GOT3 (cell line): ENCODE data around the gene KCTD1.

ENCODE experiments used
- DNase-seq: peaks from one replicate; lab custom pipeline; 2025; ENCODE audit warnings: mixed read lengths; lab: John Stamatoyannopoulos, UW

Gene KCTD1

DNA sequence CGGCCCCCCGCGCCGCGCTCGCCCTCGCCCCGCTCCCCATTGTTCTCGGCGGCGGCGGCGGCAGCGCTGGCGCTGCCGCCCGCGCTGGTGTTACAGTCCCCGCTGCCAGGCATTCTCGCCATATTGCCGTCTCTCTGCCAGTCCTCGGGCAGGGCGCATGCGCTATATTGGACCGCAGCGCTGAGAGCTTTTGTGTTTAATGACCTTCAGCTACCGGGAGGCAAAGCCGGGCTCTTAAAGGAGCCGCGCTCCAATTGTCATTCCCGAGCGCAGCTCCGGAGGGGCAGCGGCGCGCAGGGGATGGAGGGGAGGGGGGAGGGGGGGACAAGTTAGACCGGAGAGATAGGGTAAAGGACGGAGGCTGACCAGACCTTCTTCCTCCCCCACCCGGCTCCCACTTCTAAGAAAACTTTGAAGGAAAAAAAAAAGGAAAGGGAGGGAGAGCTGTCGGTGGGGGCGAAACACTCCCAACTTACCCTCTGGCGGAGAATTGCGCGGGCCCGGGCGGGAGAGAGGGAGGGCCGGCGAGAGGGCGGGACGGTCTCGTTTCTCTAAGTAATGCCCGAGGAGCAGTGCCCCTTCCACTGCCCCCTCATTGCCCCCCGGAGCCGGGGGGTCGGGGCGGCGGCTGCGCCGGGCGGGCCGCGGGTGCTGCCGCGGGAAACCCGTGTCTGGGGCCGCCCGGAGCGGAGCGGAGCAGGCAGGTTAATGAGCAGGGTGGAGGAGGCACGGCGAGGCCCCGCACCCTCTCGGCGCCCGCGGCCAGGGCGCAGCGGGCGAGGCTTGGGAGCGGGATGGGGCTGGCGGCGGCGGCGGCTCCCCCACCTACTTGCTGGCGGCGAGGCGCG lies at the start of gene KCTD1:
KCTD1 (minus strand) TSS at position 139 of the 848 bp plus-strand sequence; CDS start at position 122, 17 bp downstream.
- DNase-seq: peak; percentile 24

DNA sequence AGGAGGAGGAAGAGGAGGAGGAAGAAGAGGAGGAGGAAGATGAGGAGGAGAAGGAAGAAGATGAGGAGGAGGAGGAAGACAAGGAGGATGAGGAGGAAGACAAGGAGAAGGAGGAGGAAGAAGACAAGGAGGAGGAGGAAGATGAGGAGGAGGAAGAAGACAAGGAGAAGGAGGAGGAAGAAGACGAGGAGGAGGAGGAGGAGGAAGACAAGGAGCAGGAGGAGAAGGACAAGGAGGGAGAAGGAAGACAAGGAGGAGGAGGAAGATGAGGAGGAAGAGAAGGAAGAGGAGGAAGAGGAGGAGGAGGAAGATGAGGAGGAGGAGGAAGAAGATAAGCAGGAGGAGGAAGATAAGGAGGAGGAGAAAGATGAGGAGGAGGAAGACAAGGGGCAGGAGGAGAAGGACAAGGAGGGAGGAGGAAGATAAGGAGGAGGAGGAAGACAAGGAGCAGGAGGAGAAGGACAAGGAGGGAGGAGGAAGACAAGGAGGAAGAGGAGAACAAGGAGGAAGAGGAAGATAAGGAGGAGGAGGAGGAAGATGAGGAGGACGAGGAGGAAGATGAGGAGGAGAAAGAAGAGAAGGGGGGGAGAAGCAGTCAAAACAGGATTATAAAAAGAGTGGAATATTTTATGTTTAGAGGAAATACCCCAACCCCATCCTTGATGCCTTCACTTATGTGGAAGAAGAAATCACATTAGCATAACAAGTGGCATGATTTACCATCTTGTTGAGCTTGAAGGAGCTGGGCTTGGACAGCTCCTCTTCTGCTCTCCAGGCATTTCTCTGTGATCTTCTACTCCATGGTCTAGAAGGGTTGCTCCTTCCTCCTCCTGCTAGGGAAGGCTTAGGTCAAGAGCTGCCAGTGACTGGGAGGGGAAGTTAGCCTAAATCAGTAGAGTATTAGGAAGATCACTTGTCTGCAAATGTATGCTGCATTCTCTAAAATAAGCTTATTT lies 45.3 kb upstream of the KCTD1 start:
- DNase-seq: no peak

DNA sequence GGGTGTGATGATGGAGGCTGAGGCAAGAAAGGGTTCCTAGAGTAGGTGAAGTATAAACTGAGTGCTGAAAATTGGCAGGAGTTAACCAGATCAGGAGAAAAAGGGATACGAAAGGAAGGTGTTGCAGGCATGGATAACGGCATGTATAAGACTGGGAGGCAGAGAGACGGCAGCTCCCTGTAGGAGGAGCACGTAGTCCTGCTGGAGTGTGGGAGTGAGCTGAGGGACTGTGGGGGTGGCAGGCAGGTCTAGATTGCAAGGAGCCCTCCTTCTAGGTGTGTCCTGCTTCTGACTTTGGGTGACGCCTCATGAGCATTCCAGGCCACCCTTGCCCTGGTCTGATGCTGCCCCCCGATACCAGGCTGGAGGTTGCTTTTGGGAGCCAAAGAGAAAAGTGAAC lies 36.4 kb upstream of the KCTD1 start:
- DNase-seq: no peak

DNA sequence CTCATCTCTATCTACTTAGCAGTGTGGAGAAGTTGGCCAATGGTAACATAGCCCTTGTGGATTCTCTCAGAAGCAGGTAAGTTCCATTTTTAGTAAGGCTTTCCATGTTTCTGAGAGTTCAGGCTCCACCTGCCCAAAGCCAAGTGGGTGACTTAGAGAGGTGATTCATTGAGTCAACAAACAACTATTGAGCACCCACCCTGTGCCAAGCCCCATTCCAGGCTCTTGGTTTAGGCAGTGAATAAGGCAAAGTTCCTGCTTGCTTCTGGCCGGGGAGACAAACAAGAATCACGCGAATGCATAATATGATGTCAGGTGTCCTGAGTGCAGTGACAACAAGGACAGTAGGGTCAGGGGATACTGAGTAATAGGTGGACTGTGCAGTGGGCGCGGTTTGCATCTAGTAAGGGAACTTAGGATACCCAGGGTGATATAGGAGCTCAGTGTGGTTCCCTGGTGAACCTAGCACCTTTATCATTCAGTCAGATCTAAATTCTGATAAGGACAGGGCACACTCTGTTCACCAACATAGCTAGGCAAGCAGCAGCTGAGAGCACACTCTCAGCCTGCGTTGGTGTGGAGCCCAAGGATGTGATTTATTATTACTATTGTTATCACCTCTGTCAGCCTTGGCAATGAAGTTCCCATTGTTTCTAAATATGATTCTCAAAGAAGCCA lies 31.7 kb upstream of the KCTD1 start:
- no peak for DNase-seq

DNA sequence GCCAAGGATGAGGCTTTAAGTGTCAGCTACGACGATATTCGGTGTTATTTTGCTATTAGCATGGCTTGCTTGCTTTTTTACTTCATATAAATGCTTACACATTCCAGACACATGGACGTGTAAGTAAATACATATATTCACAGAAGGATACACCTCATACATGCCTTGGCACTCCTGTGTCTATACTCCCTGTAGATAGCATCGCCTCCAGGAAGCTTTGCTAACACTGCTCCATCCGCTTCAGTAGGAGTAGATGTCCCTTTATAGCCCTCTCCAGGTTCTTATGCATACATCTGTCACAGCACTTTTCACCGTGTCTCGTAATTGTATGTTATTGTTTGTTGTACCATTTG lies 27.5 kb upstream of the KCTD1 start:
- DNase-seq: no peak

DNA sequence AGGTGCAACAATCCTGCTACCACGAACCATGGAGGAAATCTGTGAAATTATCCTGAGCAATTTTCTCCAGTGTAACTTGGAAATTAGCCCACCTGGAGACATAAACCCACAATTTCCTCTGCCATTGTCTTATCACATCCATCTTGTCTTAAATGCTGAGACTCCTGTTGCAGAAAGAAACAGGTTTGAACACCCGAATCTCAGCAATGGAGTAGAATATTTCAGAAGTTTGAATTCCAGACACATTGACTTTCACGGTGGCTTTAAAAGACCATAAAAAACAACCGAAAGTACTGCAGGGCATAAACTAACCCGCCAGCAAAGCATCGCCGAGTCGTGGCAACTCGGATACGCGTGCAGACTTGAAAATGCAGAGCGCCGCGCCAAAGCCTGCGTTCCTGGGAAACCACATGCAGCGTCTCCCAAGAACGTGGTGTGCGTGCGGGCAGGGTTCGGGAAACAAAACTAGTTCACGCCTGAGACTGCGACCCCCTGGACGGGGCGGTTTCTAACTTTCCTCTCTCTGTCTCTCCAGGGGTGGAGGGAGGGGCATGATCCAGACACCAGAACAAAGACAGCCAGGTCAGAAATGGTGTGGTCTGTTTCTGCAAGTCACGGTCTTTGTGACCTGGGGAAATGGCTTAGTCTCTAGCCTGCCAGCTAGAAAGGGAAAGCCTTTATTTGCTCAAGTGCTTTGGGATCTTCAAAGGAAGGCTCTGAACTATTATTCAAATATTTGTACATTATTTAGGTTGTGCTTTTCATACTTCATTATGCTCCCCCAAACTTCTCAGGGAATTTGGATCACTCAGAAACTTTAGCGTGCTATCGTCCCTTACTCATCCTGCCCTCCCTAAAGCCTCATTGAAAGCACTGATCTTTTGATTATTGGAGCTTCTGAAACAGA lies 26.9 kb upstream of the KCTD1 start:
- no peak for DNase-seq

DNA sequence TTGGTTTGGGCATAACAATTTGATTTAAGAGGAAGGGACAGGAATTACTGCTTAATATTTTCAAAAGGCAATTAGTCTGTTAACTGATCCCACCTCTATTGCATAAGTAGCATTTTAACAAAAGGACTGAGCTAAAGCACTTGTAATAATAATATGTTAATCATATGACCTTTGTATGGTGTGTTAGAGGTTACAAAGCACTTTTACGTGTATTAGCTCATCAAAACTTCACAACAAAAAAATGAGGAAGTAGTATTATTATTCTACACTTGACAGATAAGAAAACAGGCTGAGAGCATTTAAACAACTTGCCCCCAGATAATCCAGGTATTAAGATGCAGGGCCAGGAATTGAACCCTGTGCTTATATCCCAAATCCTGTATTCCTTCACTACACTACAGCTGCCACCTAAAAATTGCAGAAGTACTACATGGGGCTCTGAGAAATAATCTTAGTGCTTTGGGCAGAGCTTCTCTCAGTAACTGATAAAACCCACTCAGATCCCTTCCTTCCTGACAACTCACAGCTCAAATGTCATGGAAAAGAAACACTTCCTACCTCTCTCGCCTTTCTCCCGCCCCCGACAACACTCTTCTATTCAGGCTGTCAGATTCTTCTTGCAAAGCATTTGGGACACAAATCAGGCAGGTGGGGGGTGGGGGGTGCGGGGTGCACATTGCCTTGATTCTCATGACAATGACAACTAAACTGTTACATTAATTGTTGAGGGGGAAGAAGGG lies 20.7 kb upstream of the KCTD1 start:
- no peak for DNase-seq

DNA sequence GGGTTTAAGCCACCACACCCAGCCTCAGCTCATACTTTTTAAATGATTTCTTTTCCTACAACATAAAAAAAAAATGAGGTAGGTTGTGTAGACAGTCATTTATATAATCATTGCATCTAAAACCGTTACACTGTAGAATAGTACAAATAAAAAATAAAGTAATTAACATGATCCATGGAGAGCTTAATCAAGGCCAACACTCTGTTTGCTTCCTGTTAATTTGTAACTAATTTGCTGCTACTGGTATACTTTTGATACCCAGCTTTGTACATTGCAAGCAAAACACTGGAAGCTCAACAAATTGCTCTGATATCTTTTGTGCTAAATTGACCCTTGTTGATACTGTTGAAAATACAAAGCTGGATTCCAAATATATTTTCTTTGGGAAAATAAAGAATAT lies 20.2 kb upstream of the KCTD1 start:
- DNase-seq: no peak

DNA sequence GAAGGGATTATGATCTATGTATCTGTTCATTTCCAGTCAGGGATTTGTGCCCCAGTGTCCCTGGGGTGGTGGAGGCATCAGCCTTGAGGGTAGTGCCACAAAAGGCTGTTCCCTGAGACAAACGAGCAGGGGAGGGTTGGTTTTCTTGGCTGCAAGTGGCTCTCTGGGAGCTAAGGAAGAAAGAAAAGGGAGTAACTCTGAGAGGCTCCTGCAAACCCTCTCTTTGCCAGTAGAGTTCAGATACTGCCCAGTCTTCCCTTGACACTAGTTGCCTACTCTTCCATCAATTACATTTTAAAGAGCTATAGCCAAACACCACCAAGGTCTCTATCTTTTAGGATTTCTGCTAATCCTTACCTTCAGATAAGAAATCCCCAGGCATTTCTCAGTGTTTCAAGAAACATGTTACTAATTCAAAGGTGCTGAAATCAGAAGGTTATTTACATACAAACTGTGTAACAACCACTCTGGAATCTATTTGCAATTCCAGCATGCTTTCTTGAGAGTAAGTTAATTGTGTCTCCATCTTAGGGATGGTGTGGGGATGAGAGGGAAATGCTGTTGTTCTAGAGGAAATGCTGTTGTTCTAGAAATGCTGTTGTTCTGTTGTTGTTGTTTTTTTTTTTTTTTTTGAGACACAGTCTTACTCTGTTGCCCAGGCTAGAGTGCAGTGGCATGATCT lies 18.7 kb upstream of the KCTD1 start:
- DNase-seq: no peak

DNA sequence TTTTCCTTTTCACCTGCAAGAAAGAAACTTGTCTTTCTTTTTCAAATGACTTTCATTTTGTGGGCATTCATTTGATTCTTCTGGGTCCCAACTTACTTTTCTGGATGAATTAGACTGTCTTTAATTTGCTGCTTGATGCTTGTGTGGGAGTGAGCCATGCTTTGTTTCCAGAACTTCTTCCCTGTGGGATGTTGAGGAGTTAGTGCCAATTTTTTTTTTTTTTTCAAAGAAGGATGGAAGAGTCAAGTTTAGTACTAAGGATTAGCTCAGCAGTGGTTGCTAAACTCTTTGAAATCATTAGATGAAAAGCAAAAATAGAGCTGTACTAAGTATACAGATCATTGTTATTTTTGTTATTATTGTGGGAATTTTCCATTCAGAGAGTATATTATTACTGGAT lies 17.2 kb upstream of the KCTD1 start:
- no peak for DNase-seq

DNA sequence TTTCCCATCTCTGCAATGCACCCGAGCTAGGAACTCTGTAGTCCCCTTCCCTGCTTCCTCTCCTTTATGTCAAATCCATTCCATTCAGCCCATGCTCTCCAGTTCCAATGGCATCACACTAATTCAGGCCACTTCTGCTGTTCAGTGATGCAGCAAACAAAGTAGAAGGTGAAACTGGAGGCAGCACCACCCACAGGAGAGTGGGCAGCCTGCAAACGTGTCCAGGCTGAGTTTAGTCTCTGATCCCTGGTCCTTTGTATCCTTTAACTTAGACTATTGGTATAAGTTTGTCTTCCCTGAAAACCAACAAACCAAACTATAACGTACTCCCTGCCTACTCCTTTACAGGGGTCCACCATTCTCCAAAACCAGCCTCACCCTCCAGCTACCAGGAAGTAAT lies 14.7 kb upstream of the KCTD1 start:
- DNase-seq: no peak

DNA sequence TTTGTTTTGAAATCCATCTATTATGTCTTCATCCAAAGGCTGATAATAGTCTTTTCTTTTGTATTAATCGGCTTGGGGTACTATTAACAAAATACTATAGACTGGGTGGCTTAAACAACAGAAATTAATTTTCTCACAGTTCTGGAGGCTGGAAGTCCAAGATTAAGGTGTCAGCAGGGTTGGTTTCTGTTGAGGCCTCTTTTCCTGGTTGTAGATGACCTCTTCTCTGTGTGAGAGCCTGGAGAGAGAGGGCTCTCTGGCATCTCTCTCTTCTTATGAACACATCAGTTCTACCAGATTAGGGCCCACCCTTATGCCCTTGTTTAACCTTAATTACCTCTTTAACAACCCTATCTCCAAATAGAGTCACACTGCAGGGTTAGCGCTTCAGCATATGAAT lies 14.2 kb upstream of the KCTD1 start:
- DNase-seq: no peak

DNA sequence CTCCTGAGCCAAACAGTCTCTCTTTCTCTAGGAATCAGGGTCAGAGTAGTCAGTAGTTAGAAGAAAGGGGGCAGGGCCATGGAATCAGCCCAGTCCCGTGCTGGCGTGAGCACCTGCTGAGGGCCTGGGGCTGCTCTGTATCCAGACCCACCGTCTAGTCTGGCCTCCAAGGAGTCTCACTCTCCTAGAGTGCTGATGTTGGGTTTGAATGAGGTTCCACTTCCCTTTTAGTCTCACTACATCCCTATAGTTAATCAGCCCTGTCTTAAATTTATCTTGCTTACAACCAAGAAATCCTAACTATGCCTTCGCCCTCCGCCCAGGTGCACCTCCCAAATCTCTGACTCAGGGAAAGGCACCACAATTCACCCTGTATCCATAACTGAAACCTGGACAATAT lies 13.4 kb upstream of the KCTD1 start:
- DNase-seq: no peak

DNA sequence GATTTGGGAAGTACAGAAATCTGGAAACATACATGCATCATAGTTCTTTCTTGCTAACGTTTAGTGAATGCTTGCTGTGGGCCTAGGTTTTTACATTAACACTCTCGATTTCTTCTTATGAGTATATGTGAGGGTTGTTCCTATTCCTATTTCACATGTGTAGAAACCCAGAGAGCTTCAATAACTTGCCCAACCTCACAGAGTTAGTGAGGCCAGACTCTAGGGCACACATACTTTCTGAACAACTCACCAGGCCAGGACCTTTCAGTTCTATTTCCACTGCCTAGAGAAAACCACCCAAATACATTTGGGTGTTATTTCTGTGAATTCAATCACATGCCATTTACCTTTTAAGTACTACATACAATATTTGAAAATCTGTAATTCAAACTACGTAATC lies 8.2 kb upstream of the KCTD1 start:
- DNase-seq: no peak

DNA sequence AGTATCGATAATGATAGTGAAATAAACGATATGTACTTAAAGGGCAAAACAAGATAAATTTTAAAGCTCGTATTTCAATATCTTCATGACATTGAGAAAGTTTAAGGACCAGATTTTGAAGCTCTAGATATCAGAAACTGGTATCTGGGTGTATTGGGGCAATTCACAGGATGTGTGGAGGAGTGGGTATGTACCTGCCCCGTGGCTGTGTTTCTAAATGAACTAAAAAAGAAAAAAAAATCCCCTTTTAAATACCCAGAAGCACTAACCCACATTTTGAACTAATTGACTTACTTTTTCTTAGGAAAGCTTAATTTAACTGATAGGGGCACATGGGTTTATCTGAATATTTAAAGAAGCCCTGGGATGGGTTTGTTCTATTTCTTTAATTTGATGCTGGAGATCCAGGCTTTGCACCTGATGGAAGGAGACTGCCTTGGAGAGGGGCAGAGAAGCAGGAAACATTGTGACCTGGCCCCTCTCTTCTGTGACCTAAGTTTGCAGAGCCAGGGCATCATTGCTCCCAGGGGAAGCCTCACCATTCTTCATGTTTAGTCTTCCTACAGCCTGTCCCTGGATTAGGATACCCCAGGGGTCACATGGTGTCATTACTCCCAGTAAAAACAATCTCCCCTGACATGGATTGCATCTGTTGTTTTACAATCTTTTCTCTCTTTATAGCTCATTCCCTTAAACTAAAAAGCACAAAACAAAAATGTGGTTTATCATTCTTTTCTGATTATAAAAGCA lies 7.6 kb upstream of the KCTD1 start:
- DNase-seq: no peak

DNA sequence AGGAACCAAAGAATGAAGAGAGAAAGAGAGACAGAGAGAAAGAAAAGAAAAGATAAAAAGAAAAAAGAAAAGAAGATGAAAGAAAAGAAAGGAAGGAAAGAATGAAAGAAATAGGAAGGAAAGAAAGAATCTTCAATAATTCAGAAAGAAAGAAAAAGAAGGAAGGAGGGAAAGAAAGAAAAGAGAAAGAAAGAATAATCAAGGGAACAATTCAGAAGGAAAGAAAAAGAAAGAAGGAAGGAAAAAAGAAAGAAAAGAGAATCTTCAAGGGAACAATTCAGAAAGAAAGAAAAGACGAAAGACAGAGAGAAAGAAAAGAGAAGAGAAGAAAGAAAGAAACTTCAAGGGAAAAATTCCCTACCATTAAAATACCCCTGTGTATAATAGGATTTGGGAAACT lies 5.6 kb upstream of the KCTD1 start:
- DNase-seq: no peak

DNA sequence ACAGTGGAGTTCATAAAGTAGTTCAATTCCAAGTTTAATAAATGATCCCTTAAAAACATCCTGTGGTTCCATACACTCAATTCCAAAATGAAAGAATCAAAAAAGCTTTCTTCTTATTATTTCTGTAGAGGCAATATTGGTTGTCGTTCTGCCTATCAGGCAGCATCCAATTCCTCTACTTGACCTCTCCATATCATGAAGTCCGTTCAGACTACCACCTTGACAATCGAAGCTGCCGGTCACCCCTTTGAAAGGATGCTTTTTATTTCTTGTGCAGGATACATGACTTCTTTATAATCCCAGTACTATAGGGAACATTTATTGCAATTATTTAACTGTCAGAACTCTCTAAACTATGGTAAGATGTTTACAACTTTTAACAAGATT lies 3.3 kb upstream of the KCTD1 start:
- DNase-seq: no peak

DNA sequence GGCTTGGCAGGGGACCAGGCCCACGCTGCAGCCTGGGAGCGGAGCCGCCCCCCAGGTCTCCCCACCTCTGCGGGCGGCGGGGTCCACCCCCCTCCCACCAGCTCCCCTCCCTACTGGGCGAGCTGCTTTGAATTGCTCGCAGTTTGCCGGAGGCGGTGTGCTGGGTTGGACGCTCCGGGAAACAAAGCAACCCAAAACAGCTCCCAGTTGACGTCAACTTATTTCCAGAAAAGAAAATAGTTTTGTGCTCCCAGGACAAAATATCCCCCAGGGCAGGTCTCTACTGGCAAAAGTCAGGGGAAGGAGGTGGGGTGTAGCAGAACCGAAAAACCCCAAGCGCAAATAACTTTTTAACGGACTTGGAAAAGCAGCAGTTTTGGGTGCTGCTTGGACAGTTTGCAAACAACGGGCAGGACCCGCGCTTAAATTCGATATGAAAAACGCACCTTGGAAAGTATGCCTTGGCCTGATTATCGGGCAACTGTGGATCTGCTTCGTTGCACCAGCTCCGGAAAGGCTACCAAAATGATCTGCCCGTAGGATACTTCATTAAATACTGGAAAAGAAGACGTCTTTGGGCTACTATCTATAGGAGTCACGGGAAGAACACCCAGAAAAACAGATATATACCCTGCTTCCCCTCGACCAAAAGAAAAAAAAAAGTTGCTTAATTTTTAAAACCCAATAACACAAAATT lies 2.8 kb upstream of the KCTD1 start:
- DNase-seq: no peak
